HG03342 (cell line): ENCODE data around the gene PATJ.
"Not testable (repeated sequence)": the region's sequence is repeated elsewhere in the genome, so short reads cannot be mapped to it uniquely, and the experiment has no call there.

Experiments
- ATAC-seq: cut with Tn5 transposase; IDR thresholded peaks from one replicate; pipeline ENCODE4 v1.9.1; 2021; ENCODE audit warnings: mild to moderate bottlenecking, moderate library complexity; ENCODE audit not compliant: unreplicated experiment

PATJ gene

DNA sequence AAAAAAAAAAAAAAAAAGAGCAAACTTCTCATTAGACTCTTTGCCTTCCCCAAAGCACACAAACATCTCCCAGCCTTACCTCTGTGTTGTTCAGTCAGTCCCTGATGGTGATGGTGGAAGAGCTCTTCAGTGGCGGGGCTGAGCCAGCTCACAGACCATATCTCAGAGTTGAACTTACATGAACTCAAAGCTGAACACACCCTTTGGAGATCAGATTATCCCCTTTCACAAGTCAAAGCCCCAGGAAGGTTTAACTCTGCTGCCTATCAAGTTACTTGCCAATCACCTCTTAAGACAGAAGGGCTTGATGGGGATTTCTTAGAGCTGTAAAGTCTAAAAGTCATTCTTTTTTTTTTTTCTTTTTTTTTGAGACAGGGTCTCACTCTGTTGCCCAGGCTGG lies 397.1 kb downstream of the PATJ start:
- ATAC-seq, result no peak

DNA sequence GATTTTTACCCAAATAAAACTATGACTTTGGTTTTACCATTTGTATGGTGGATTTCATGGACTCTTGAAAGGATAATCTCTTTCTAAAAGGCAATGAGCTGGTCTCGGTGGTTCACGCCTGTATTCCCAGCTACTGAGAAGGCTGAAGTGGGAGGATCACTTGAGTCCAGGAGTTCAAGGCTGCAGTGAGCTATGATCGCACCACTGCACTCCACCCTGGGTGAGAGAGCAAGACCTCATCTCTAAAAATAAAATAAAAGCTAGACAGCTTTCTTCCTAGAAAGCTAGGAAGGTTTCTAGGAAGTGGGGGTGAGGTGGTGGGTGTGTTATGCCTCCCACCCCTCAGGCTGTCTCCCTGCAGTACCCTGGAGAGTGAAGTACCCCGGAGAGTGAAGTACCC lies 398.4 kb downstream of the PATJ start:
- ATAC-seq, result no peak

- ATAC-seq, result no peak
Measured at GRCh38 chr1:62142496-62142895, 400.2 kb downstream of the PATJ start.

GRCh38 chr1:62144238-62144831 lies 402.1 kb downstream of the PATJ start:
- peak; percentile 81 for ATAC-seq

GRCh38 chr1:62159940-62160348 lies 417.7 kb downstream of the PATJ start:
- ATAC-seq, result peak; percentile 57

DNA sequence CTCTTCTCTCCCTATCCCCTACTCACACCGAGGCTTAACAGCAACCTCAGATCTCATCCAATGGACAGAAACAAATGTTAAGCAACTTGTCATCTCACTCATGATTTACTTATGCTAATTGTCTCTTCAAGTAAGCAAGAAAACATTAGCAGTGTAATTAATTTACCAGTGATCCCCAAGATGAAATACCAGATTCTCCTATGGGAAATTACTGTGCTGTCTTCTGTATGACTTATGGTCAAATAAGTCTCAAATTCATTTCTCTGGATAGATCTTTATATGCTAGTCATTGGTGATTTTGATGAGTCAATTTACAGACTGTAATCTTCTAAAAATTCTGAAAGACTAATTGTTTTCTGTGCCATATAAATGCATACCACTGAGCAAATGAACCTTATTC lies 419.4 kb downstream of the PATJ start:
- no peak for ATAC-seq

- not testable (repeated sequence) for ATAC-seq
Measured at GRCh38 chr1:62170380-62170779, 428.1 kb downstream of the PATJ start.

DNA sequence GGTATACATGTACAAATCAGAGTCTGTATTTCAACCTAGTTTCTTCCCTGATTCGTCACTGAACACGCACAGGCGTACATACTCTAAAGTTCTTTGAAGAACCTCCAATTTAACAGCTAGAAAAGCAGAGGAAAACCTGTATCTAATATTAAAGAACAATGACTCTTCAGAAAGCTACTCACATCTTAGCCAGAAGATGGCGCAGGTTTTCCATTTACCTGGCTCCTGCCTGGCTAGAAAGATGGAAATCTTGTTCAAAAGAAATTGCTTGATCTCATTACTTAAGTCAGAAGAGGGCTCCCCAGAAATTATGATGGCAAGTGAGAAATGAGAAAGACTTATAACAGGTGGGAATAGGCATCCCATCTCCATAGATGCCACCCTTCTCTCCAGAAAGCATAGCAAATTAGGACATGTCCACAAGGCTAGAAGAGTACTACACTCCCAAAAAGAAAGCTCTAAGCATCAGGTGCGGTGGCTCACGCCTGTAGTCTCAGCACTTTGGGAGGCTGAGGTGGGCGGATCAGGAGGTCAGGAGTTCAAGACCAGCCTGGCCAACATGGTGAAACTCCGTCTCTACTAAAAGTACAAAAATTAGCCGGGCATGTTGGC lies 433.4 kb downstream of the PATJ start:
- peak; percentile 58 for ATAC-seq

GRCh38 chr1:62176597-62177312 lies 434.5 kb downstream of the PATJ start:
- ATAC-seq, result no peak

GRCh38 chr1:62177621-62178020 lies 435.3 kb downstream of the PATJ start:
- no peak for ATAC-seq

GRCh38 chr1:62178372-62178771 lies 436.1 kb downstream of the PATJ start:
- ATAC-seq, result no peak

DNA sequence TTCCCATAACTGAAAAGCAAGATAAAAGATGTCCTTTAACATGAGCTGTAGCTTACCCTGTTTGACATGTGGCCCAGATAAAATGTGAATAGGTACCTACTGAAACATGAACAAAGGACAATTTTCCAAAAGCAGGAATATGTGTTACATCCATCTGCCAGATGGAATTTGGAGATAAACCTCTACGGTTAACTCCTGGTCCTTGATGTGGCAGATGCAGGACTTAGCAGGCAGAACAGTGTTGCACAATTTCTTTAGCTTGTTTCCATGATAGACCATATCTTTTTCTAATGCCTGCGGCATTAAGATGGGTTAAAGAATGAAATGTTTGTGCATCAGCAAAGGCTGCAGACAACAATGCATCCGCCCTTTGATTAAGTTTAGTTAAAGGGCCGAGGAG lies 437.8 kb downstream of the PATJ start:
- ATAC-seq, result not testable (repeated sequence)

DNA sequence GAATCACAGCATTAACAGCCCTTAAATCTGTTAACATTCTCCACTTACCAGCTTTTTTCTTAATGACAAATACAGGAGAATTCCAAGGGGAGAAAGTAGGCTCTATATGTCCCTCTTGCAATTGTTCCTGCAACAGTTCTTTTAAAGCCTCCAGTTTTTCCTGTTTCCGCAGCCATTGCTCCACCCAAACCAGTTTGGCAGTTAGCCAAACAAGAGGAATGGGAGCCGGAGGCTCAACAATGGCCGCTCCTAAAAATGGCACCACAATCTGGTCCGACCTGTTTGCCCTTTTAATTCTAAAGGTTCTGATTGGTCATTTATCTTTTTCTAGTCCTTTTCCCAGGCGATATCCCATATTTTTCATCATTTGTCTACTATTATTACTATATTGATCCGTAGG lies 438.4 kb downstream of the PATJ start:
- ATAC-seq, result no peak

- no peak for ATAC-seq
Measured at GRCh38 chr1:62181532-62181931, 439.3 kb downstream of the PATJ start.

GRCh38 chr1:62182157-62182556 lies 439.9 kb downstream of the PATJ start:
- not testable (repeated sequence) for ATAC-seq

- ATAC-seq, result not testable (repeated sequence)
Measured at GRCh38 chr1:62183164-62184020, 441.1 kb downstream of the PATJ start.

GRCh38 chr1:62184336-62184735 lies 442.1 kb downstream of the PATJ start:
- no peak for ATAC-seq

DNA sequence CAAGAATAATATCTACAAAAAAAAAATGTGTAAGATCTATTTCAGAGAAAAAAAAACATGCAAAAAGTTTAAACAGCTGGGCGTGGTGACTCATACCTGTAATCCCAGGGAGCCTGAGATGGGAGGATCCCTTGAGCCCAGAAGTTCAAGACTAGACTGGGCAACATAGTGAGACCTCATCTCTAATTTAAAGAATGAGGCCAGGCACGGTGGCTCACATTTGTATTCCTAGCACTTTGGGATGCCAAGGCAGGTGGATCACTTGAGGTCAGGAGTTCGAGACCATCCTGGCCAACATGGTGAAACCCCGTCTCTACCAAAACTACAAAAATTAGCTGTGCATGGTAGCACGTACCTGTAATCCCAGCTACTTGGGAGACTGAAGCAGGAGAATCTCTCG lies 443.0 kb downstream of the PATJ start:
- ATAC-seq, result not testable (repeated sequence)

- ATAC-seq, result no peak
Measured at GRCh38 chr1:62185677-62186076, 443.4 kb downstream of the PATJ start.

DNA sequence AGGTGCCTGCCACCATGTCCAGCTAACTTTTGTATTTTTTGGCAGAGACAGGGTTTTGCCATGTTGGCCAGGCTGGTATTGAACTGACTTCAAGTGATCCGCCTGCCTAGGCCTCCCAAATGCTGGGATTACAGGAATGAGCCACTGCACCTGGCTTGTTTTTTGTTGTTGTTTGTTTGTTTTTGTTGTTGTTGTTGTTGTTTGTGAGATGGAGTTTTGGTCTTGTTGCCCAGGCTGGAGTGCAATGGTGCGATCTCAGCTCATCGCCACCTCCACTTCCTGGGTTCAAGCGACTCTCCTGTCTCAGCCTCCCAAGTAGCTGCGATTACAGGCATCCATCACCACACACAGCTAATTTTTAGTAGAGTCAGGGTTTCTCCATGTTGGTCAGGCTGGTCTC lies 445.3 kb downstream of the PATJ start:
- no peak for ATAC-seq

GRCh38 chr1:62188111-62188510 lies 445.8 kb downstream of the PATJ start:
- no peak for ATAC-seq
